Liver (tissue), 9 donors: ENCODE data around the gene ZNF578. TPM values are rescaled to one million over a fixed set of nuclear protein-coding genes. Genes with fewer than 3 reads are reported as not detected.
"Not testable (repeated sequence)": the region's sequence is repeated elsewhere in the genome, so short reads cannot be mapped to it uniquely, and the experiment has no call there.

ENCODE experiments used
- DNase-seq: peaks from one replicate; pipeline ENCODE4 v3.0.0-alpha.2; 2017; ENCODE audit warnings: low spot score
- H3K27ac ChIP-seq, 2 donors: one replicate each; pipeline ENCODE4 v1.7.0; 2013; ENCODE audit warnings: inconsistent platforms in 2 of 2, low read length in 2 of 2, control low read depth in 1 of 2, low read depth in 1 of 2, mild to moderate bottlenecking in 1 of 2
- H3K27me3 ChIP-seq, 4 donors: one replicate each; pipeline versions ENCODE4 v1.6.1 to v1.7.0; 2013; ENCODE audit warnings: low read length in 3 of 4, inconsistent platforms in 1 of 4, mild to moderate bottlenecking in 1 of 4, moderate library complexity in 1 of 4; ENCODE audit not compliant: control insufficient read depth in 4 of 4, insufficient read depth in 4 of 4
- H3K36me3 ChIP-seq, 4 donors: one replicate each; pipeline versions ENCODE4 v1.6.1 to v1.7.0; 2013; ENCODE audit warnings: low read length in 3 of 4, mild to moderate bottlenecking in 3 of 4, low read depth in 1 of 4, moderate library complexity in 1 of 4; ENCODE audit not compliant: control insufficient read depth in 4 of 4, insufficient read depth in 3 of 4
- H3K4me1 ChIP-seq, 4 donors: one replicate each; pipeline versions ENCODE4 v1.6.1 to v1.7.0; 2013; ENCODE audit warnings: low read length in 3 of 4, mild to moderate bottlenecking in 3 of 4, moderate library complexity in 1 of 4; ENCODE audit not compliant: control insufficient read depth in 4 of 4, insufficient read depth in 4 of 4
- H3K4me3 ChIP-seq, 3 donors: one replicate each; pipeline versions ENCODE4 v1.6.1 to v1.7.0; 2013; ENCODE audit warnings: low read length in 3 of 3, control low read depth in 1 of 3, low read depth in 1 of 3, mild to moderate bottlenecking in 1 of 3
- H3K9ac ChIP-seq, 2 donors: one replicate each; pipeline ENCODE4 v1.7.0; 2013; ENCODE audit warnings: low read length in 2 of 2, mild to moderate bottlenecking in 2 of 2, moderate library complexity in 2 of 2, control low read depth in 1 of 2, low read depth in 1 of 2
- H3K9me3 ChIP-seq, 4 donors: one replicate each; pipeline versions ENCODE4 v1.6.1 to v1.7.0; 2013; ENCODE audit warnings: low read length in 3 of 4; ENCODE audit not compliant: control insufficient read depth in 4 of 4
- EGR1 ChIP-seq, 2 donors: IDR thresholded peaks; 2 replicates each; pipeline ENCODE4 v1.6.1; 2016 to 2018; ENCODE audit warnings: antibody characterized with exemption in 2 of 2, low read depth in 2 of 2
- FOXA1 ChIP-seq: IDR thresholded peaks from 2 replicates; pipeline ENCODE4 v1.6.1; 2016; ENCODE audit warnings: antibody characterized with exemption
- FOXA2 ChIP-seq: IDR thresholded peaks from 2 replicates; pipeline ENCODE4 v1.6.1; 2016; ENCODE audit warnings: antibody characterized with exemption
- GABPA ChIP-seq, 2 donors: IDR thresholded peaks in 1 of 2; conservative IDR thresholded peaks in 1 of 2; 2 replicates each; pipeline ENCODE4 v1.6.1; 2016; ENCODE audit warnings: antibody characterized with exemption in 2 of 2, mild to moderate bottlenecking in 1 of 2, moderate library complexity in 1 of 2
- HNF4A ChIP-seq, 2 donors: conservative IDR thresholded peaks; 2 replicates each; pipeline ENCODE4 v1.6.1; 2016; ENCODE audit warnings: antibody characterized with exemption in 2 of 2, mild to moderate bottlenecking in 2 of 2
- HNF4G ChIP-seq: IDR thresholded peaks from 2 replicates; pipeline ENCODE4 v1.6.1; 2016; ENCODE audit warnings: antibody characterized with exemption
- JUND ChIP-seq, 2 donors: IDR thresholded peaks; 2 replicates each; pipeline ENCODE4 v1.6.1; 2016; ENCODE audit warnings: antibody characterized with exemption in 2 of 2
- NR2F2 ChIP-seq: IDR thresholded peaks from 2 replicates; pipeline ENCODE4 v1.6.1; 2016; ENCODE audit warnings: antibody characterized with exemption
- RAD21 ChIP-seq, 2 donors: IDR thresholded peaks; 2 replicates each; pipeline ENCODE4 v1.6.1; 2016; ENCODE audit warnings: antibody characterized with exemption in 2 of 2, mild to moderate bottlenecking in 2 of 2
- REST ChIP-seq: IDR thresholded peaks from 2 replicates; pipeline ENCODE4 v1.6.1; 2016; ENCODE audit warnings: antibody characterized with exemption, mild to moderate bottlenecking
- RXRA ChIP-seq, 2 donors: IDR thresholded peaks; 2 replicates each; pipeline ENCODE4 v1.6.1; 2017 to 2018; ENCODE audit warnings: antibody characterized with exemption in 2 of 2, mild to moderate bottlenecking in 1 of 2
- SP1 ChIP-seq: IDR thresholded peaks from 2 replicates; pipeline ENCODE4 v1.6.1; 2018; ENCODE audit warnings: antibody characterized with exemption, mild to moderate bottlenecking
- TAF1 ChIP-seq: conservative IDR thresholded peaks from 2 replicates; pipeline ENCODE4 v1.6.1; 2016; ENCODE audit warnings: antibody characterized with exemption, mild to moderate bottlenecking
- YY1 ChIP-seq: IDR thresholded peaks from 2 replicates; pipeline ENCODE4 v1.6.1; 2016; ENCODE audit warnings: antibody characterized with exemption, mild to moderate bottlenecking
- ZBTB33 ChIP-seq: IDR thresholded peaks from 2 replicates; pipeline ENCODE4 v1.6.1; 2016; ENCODE audit warnings: antibody characterized with exemption
- WGBS: extraction: QIAGEN DNeasy Blood & Tissue Kit; methylation state at CpG from one replicate; pipeline ENCODE4 v1.1.7; 2013; 5-methylcytosine and 5-hydroxymethylcytosine counted together
- polyA plus RNA-seq, 2 donors: library from polyadenylated mRNA; stranded (reverse) in 1 of 2; unstranded in 1 of 2; fragments of 200-250 nt in 1 of 2; fragments of >200 nt in 1 of 2; fragmentation: Nextera tagmentation in 1 of 2; extraction: Ambion mirVana in 1 of 2; gene quantifications; one replicate each; pipeline versions ENCODE4 v1.2.1 to v1.2.3, GENCODE V29; 2013 to 2015
- total RNA-seq, 2 donors: library from RNA; depleted of rRNA; stranded (reverse); fragments of >200 nt; gene quantifications; one replicate each; pipeline ENCODE4 v1.2.3, GENCODE V29; 2014
- TF ChIP-seq, protein P1 (sequence below): IDR thresholded peaks from 2 replicates; pipeline ENCODE4 v1.6.1; 2016; ENCODE audit warnings: antibody characterized with exemption
- TF ChIP-seq, protein P2 (sequence below): fragments of 150-350 bp; IDR thresholded peaks from 2 replicates; pipeline ENCODE4 v1.5.1; 2017; ENCODE audit warnings: improper control_type of control experiment, low read depth, low read length; ENCODE audit not compliant: missing input control
- TF ChIP-seq, protein P3 (sequence below): IDR thresholded peaks from 2 replicates; pipeline ENCODE4 v1.6.1; 2016; ENCODE audit warnings: antibody characterized with exemption
- donor health status: healthy.
- donor health status: healthy.
- donor health status: healthy.
- donor health status: healthy.
- donor health status: healthy.

The ZNF578 gene
- total and polyA plus RNA-seq, 4 donors, result 0.09 to 0.56 (median 0.25) TPM; not detected in 1

DNA sequence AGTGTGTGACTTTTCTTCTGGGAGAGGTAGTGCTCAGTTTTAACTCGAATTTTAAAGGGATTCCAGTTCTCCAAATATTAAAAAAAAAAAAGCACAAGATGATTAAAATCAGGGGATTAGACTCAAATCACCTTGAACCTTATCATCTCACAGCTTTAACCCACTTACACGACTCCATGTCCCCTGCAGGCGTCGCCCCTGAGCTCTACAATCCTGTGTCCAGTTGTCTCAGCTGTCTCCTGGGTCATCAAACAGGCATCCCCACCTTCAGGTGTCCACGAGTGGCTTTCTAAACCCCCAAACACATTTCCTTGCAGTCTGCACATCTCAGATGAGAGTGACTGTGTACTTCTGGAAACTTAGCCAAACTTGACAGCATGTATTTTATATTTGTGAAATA lies 88.3 kb downstream of the ZNF578 start:
- Histone ChIP-seq H3K9ac (no peak overlapping the region), H3K36me3 (peaks cover 18 to 43% (median 27%) of the 10 kb centered on the region in 4 donors), H3K4me1 (peaks cover 0 to 2% (median 0%) of the 10 kb centered on the region in 4 donors), H3K4me3 (no peak overlapping the region), H3K27me3 (no peaks in the 10 kb centered on the region), H3K9me3 (peaks cover 11 to 50% (median 20%) of the 10 kb centered on the region in 4 donors), H3K27ac (no peak overlapping the region)
- no peak for DNase-seq
- 86% methylated on average over 5 of the region's 5 CpGs for WGBS
- TF ChIP-seq, protein P1, sequence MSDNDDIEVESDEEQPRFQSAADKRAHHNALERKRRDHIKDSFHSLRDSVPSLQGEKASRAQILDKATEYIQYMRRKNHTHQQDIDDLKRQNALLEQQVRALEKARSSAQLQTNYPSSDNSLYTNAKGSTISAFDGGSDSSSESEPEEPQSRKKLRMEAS, result no peak
- TF ChIP-seq NR2F2 (no peak), HNF4A (conservative IDR thresholded peaks at IDR 0.05) (no peak), GABPA (IDR thresholded peaks at IDR 0.05 in 1 of 2, conservative IDR thresholded peaks at IDR 0.05 in 1 of 2) (no peak), JUND (IDR thresholded peaks at IDR 0.05) (no peak), FOXA2 (no peak), RXRA (IDR thresholded peaks at IDR 0.05) (no peak), SP1 (no peak), EGR1 (IDR thresholded peaks at IDR 0.05; ENCODE audit: low read depth in 2 of 2) (no peak), HNF4G (no peak), TAF1 (no peak), FOXA1 (no peak), REST (no peak), ZBTB33 (no peak), YY1 (no peak), RAD21 (IDR thresholded peaks at IDR 0.05) (no peak)
- TF ChIP-seq, protein P2, sequence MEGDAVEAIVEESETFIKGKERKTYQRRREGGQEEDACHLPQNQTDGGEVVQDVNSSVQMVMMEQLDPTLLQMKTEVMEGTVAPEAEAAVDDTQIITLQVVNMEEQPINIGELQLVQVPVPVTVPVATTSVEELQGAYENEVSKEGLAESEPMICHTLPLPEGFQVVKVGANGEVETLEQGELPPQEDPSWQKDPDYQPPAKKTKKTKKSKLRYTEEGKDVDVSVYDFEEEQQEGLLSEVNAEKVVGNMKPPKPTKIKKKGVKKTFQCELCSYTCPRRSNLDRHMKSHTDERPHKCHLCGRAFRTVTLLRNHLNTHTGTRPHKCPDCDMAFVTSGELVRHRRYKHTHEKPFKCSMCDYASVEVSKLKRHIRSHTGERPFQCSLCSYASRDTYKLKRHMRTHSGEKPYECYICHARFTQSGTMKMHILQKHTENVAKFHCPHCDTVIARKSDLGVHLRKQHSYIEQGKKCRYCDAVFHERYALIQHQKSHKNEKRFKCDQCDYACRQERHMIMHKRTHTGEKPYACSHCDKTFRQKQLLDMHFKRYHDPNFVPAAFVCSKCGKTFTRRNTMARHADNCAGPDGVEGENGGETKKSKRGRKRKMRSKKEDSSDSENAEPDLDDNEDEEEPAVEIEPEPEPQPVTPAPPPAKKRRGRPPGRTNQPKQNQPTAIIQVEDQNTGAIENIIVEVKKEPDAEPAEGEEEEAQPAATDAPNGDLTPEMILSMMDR, result no peak
- TF ChIP-seq, protein P3, sequence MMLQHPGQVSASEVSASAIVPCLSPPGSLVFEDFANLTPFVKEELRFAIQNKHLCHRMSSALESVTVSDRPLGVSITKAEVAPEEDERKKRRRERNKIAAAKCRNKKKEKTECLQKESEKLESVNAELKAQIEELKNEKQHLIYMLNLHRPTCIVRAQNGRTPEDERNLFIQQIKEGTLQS, result no peak

GRCh38 chr19:52542541-52542940 lies 89.2 kb downstream of the ZNF578 start:
- DNase-seq, H3K27me3 ChIP-seq, H3K4me3 ChIP-seq, H3K4me1 ChIP-seq, H3K27ac ChIP-seq, H3K9ac ChIP-seq: not testable (repeated sequence)
- Histone ChIP-seq H3K36me3 (peaks cover 20 to 52% (median 34%) of the 10 kb centered on the region in 4 donors), H3K9me3 (peaks cover 15 to 51% (median 21%) of the 10 kb centered on the region in 4 donors)
- WGBS, result 88% methylated on average over 6 of the region's 6 CpGs
